ENCODE measurements around the gene TAP1. TPM values are rescaled to one million over a fixed set of nuclear protein-coding genes. Genes with fewer than 3 reads are reported as not detected.
"Not testable (repeated sequence)": the region's sequence is repeated elsewhere in the genome, so short reads cannot be mapped to it uniquely, and the experiment has no call there.

The TAP1 gene
- total and polyA plus RNA-seq, 8 donors: 7.8 to 32.1 (median 15.2) TPM

- Histone ChIP-seq H3K4me1 (no peaks in the 10 kb centered on the region), H3K27ac (no peak overlapping the region), H3K4me3 (no peak overlapping the region), H3K9me3 (no peaks in the 10 kb centered on the region), H3K27me3 (no peaks in the 10 kb centered on the region), H3K36me3 (no peaks in the 10 kb centered on the region)
- FAIRE-seq: no peak
- no peak for TF ChIP-seq CTCF (IDR thresholded peaks at IDR 0.05)
- intact Hi-C loops (cut with DNase I): no loop called here
- 85 to 93% methylated on average over 2 of the region's 2 CpGs for WGBS, 2 donors
- DNase-seq: no peak
- ATAC-seq: no peak
Observed at GRCh38 chr6:32815996-32816395, 37.5 kb downstream of the TAP1 start.

GRCh38 chr6:32815115-32815514, 38.4 kb downstream of the TAP1 start:
- Histone ChIP-seq H3K27me3 (no peaks in the 10 kb centered on the region), H3K27ac (no peak overlapping the region), H3K9me3 (no peaks in the 10 kb centered on the region), H3K36me3 (no peaks in the 10 kb centered on the region), H3K4me1 (no peaks in the 10 kb centered on the region), H3K4me3 (no peak overlapping the region)
- DNase-seq: no peak
- intact Hi-C loops (cut with DNase I): no loop called here
- no peak for TF ChIP-seq CTCF (IDR thresholded peaks at IDR 0.05)
- FAIRE-seq: no peak
- ATAC-seq: peak in 1 of 4 donors; percentile 27
- 74 to 76% methylated on average over 5 of the region's 5 CpGs for WGBS, 2 donors

GRCh38 chr6:32814145-32814544, 39.4 kb downstream of the TAP1 start:
- TF ChIP-seq CTCF (IDR thresholded peaks at IDR 0.05): no peak
- Histone ChIP-seq H3K36me3 (no peaks in the 10 kb centered on the region), H3K9me3 (no peaks in the 10 kb centered on the region), H3K4me1 (no peaks in the 10 kb centered on the region), H3K27ac (no peak overlapping the region), H3K27me3 (no peaks in the 10 kb centered on the region), H3K4me3 (no peak overlapping the region)
- FAIRE-seq: no peak
- intact Hi-C loops (cut with DNase I): no loop called here
- ATAC-seq: no peak
- 82 to 86% methylated on average over 2 of the region's 2 CpGs for WGBS, 2 donors
- no peak for DNase-seq

GRCh38 chr6:32809171-32809570, 44.3 kb downstream of the TAP1 start:
- TF ChIP-seq CTCF (IDR thresholded peaks at IDR 0.05): no peak
- ATAC-seq (no peak), DNase-seq (no peak), FAIRE-seq (no peak)
- Histone ChIP-seq H3K36me3 (no peaks in the 10 kb centered on the region), H3K4me1 (no peaks in the 10 kb centered on the region), H3K9me3 (no peaks in the 10 kb centered on the region), H3K27ac (no peak overlapping the region), H3K27me3 (no peaks in the 10 kb centered on the region), H3K4me3 (no peak overlapping the region)
- intact Hi-C loops (cut with DNase I): no loop called here
- WGBS, 2 donors: 0 to 40% methylated on average over 1 of the region's 1 CpG

GRCh38 chr6:32807020-32807580, 46.4 kb downstream of the TAP1 start:
- Histone ChIP-seq H3K27ac (no peak overlapping the region), H3K4me1 (no peaks in the 10 kb centered on the region), H3K9me3 (no peaks in the 10 kb centered on the region), H3K36me3 (no peaks in the 10 kb centered on the region), H3K27me3 (no peaks in the 10 kb centered on the region), H3K4me3 (no peak overlapping the region)
- 69 to 71% methylated on average over 5 of the region's 5 CpGs for WGBS, 2 donors
- no peak for FAIRE-seq
- TF ChIP-seq CTCF (IDR thresholded peaks at IDR 0.05): no peak
- intact Hi-C loops (cut with DNase I): no loop called here
- no peak for DNase-seq
- no peak for ATAC-seq

GRCh38 chr6:32805404-32805803, 48.1 kb downstream of the TAP1 start:
- H3K27ac ChIP-seq; H3K27me3 ChIP-seq; DNase-seq; H3K4me1 ChIP-seq; H3K9me3 ChIP-seq; H3K4me3 ChIP-seq; FAIRE-seq; intact Hi-C loops (cut with DNase I); ATAC-seq; H3K36me3 ChIP-seq: not testable (repeated sequence)
